WTC11 (cell line): ENCODE results near the gene ABLIM2. TPM values are rescaled to one million over a fixed set of nuclear protein-coding genes. Genes with fewer than 3 reads are reported as not detected.

Experiments used
- ATAC-seq: fragments of 200-7000 bp; cut with Tn5 transposase; 2 replicates; pipeline ENCODE4 v1.10.0; 2021; ENCODE audit warnings: mild to moderate bottlenecking, moderate library complexity
- CTCF ChIA-PET: fragments of 300-600 bp; sonication (Branson Sonifier 250); formaldehyde crosslinking; loops from one replicate; lab custom pipeline; 2021; ENCODE audit warnings: antibody characterized with exemption; lab: Charles Lee
- POLR2A ChIA-PET: fragments of 350-600 bp; sonication (Branson Sonifier 250); formaldehyde crosslinking; loops from one replicate; lab custom pipeline; 2021; ENCODE audit warnings: antibody characterized with exemption; lab: Charles Lee
- DNase-seq: peaks from one replicate; pipeline ENCODE4 v3.0.0; 2021; ENCODE audit warnings: low spot score
- H3K27ac Mint-ChIP-seq: 2 replicates; pipeline ENCODE4 v1.8.0; 2021; ENCODE audit warnings: mixed read lengths
- H3K27me3 Mint-ChIP-seq: 2 replicates; pipeline ENCODE4 v1.8.0; 2021; ENCODE audit warnings: low read depth, mild to moderate bottlenecking, moderate library complexity, mixed read lengths
- H3K36me3 Mint-ChIP-seq: 2 replicates; pipeline ENCODE4 v1.8.0; 2021; ENCODE audit warnings: mixed read lengths
- H3K4me1 Mint-ChIP-seq: 2 replicates; pipeline ENCODE4 v1.8.0; 2022; ENCODE audit warnings: mixed read lengths
- H3K4me3 Mint-ChIP-seq: 2 replicates; pipeline ENCODE4 v1.8.0; 2021; ENCODE audit warnings: mild to moderate bottlenecking, moderate library complexity, mixed read lengths
- H3K9me3 Mint-ChIP-seq: 2 replicates; pipeline ENCODE4 v1.8.0; 2021; ENCODE audit warnings: mixed read lengths
- CREB1 ChIP-seq: sonication (generic); formaldehyde crosslinking; IDR thresholded peaks from 2 replicates; pipeline ENCODE4 v1.8.0; 2023; ENCODE audit warnings: mild to moderate bottlenecking, missing genetic modification reagents
- CREM ChIP-seq: sonication (generic); formaldehyde crosslinking; IDR thresholded peaks from 2 replicates; pipeline ENCODE4 v1.8.1; 2022; ENCODE audit warnings: mild to moderate bottlenecking, missing genetic modification reagents, moderate library complexity
- IRF2 ChIP-seq: sonication (generic); formaldehyde crosslinking; IDR thresholded peaks from 2 replicates; pipeline ENCODE4 v1.8.0; 2022; ENCODE audit warnings: low read depth, missing genetic modification reagents, borderline replicate concordance
- JUN ChIP-seq: sonication (generic); formaldehyde crosslinking; IDR thresholded peaks from 2 replicates; pipeline ENCODE4 v1.8.0; 2023; ENCODE audit warnings: mild to moderate bottlenecking, missing genetic modification reagents
- KAT7 ChIP-seq: sonication (generic); formaldehyde crosslinking; IDR thresholded peaks from 2 replicates; pipeline ENCODE4 v1.8.1; 2023; ENCODE audit warnings: missing genetic modification reagents, mild to moderate bottlenecking, borderline replicate concordance
- NFYB ChIP-seq: sonication (generic); formaldehyde crosslinking; conservative IDR thresholded peaks from 2 replicates; pipeline ENCODE4 v1.8.0; 2022; ENCODE audit warnings: low read depth, missing genetic modification reagents
- TEAD1 ChIP-seq: sonication (generic); formaldehyde crosslinking; IDR thresholded peaks from 2 replicates; pipeline ENCODE4 v1.8.0; 2022; ENCODE audit warnings: mild to moderate bottlenecking, missing genetic modification reagents
- ZNF263 ChIP-seq: sonication (generic); formaldehyde crosslinking; IDR thresholded peaks from 2 replicates; pipeline ENCODE4 v1.8.1; 2022; ENCODE audit warnings: low read depth, mild to moderate bottlenecking, moderate library complexity, missing genetic modification reagents
- ZNF396 ChIP-seq: fragments of 250-450 bp; sonication (Bioruptor Pico); IDR thresholded peaks from 2 replicates; pipeline ENCODE4 v1.8.0; 2021; ENCODE audit warnings: mild to moderate bottlenecking, moderate library complexity, borderline replicate concordance
- ZNF416 ChIP-seq: fragments of 250-450 bp; sonication (Bioruptor Pico); IDR thresholded peaks from 2 replicates; pipeline ENCODE4 v1.9.0; 2021; ENCODE audit warnings: mild to moderate bottlenecking, inconsistent platforms
- total RNA-seq: library from RNA; stranded (reverse); gene quantifications from 3 replicates; pipeline ENCODE4 v1.2.3, GENCODE V29; 2021
- TF ChIP-seq, protein P1 (sequence below): sonication (generic); formaldehyde crosslinking; IDR thresholded peaks from 2 replicates; pipeline ENCODE4 v1.8.0; 2023; ENCODE audit warnings: missing genetic modification reagents
- TF ChIP-seq, protein P2 (sequence below): sonication (generic); formaldehyde crosslinking; IDR thresholded peaks from 2 replicates; pipeline ENCODE4 v1.8.1; 2023; ENCODE audit warnings: mild to moderate bottlenecking, moderate library complexity, missing genetic modification reagents
- TF ChIP-seq, protein P3 (sequence below): sonication (generic); formaldehyde crosslinking; IDR thresholded peaks from 2 replicates; pipeline ENCODE4 v1.8.1; 2022; ENCODE audit warnings: low read depth, missing genetic modification reagents, borderline replicate concordance
- TF ChIP-seq, protein P4 (sequence below): sonication (generic); formaldehyde crosslinking; conservative IDR thresholded peaks from 2 replicates; pipeline ENCODE4 v1.8.1; 2023; ENCODE audit warnings: mild to moderate bottlenecking, low read depth, missing genetic modification reagents, moderate library complexity

ABLIM2 gene
- total RNA-seq, 1 experiment from 2014 or later: 2.6 TPM

DNA sequence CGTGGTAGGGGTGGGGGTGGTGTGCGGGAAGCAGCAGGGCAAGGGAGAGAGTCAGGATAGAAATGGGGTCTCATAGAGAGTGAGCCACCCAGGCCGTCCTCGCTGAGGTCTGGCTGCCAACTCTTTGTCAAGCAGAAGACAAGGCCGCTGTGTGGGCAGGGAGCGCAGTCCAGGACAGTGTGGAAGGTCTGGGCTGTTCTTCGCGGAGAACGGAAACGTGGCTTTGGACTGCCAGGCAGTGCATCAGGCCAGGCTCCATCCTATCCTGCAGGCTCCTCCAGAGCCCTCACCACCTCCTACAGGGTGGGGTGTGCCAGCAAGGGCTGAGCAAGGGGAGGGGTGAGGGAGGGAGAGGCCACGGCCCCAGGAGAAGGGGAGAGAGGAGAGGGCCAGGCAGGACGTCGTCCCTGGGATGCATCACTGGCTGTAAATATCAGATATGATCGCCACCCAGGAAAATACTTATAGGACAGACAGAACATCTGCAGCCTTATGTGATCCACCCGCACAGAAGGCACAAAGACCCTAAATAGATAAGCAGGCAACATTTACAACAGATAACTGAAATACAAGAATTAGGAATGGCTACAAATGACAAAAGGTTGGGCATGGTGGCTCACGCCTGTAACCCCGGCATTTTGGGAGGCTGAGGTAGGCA is 85.3 kb downstream of the ABLIM2 start:
- ATAC-seq (no peak), DNase-seq (no peak)
- H3K9me3 Mint-ChIP-seq: no peaks in the 10 kb centered on the region
- ChIA-PET CTCF (no interaction called here), POLR2A (no interaction called here)
- H3K27me3 Mint-ChIP-seq: no peaks in the 10 kb centered on the region
- no peaks in the 10 kb centered on the region for H3K36me3 Mint-ChIP-seq
- TF ChIP-seq NFYB (CRISPR knock-in tag) (no peak), ZNF396 (CRISPR knock-in tag) (no peak)
- no peak overlapping the region for H3K4me3 Mint-ChIP-seq
- 0 out of 2 replicates have a peak, but pooled peaks cover 7% of the 10 kb centered on the region for H3K4me1 Mint-ChIP-seq
- no peak overlapping the region for H3K27ac Mint-ChIP-seq

DNA sequence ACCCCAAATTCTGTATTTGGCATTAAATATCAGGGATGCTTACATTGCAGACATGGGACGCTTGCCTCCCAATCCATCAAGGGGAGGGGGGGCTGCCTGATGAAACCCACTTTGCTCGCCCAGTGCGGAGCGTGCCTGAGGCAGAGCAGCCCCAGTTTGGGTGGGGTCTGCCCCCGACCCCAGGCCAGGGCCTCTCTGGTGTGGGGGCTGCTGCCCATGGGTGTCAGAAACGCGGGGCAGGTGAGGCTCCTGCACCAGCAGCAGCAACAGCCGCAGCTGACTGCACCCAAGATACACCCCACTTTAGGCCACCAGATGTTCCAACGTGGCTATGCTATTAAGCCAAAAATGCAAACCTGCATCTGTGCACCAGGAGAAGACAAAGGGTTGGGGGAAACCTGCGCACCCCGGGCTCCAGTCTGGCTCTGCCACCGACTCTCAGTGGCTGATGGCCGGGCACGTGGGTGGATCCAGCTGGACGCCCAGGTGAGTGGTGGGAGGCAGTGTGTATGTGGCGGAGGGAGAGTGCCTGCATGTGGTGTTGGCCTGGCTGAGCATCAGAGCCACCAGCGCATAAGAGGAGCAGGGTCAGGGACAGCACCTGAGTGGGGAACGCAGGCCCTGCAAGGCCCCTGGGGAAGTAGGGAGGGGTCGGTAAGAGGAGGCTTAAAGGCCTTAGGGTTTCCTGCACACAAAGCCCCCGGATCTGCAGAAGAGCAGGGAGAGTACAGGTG is 86.2 kb downstream of the ABLIM2 start:
- ChIA-PET POLR2A (no interaction called here), CTCF (interaction anchor here (1.6 kb wide), 1 partner anchor 13 kb away, joined by 4 read pairs; no protein-coding TSS in a partner anchor)
- Mint-ChIP-seq H3K27me3 (no peaks in the 10 kb centered on the region), H3K4me1 (0 out of 2 replicates have a peak, but pooled peaks cover 7% of the 10 kb centered on the region), H3K27ac (peak overlapping the region; percentile 37; the same call in 1 of the 2 replicates), H3K36me3 (no peaks in the 10 kb centered on the region), H3K9me3 (no peaks in the 10 kb centered on the region), H3K4me3 (no peak overlapping the region)
- no peak for DNase-seq
- no peak for TF ChIP-seq IRF2 (CRISPR knock-in tag)
- no peak for ATAC-seq

DNA sequence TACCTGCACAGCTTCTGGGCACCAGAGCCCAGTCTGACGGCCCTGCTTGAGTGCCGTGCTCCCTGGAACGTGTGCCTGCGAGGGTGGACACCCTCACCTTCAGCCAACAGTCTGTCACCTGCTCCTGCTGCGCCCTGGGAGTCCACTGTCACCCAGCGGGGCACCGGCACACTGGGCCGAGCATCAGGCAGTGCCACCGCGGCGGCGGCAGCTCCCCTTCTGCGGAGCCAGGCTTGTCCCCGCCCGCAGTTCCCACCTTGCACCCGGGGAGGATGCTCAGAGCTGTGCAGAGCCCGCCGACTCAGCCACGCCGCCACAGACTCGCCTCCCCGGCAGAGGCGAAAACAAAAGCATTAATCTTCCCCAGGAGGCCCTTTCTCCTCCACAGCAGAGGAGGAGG is 86.8 kb downstream of the ABLIM2 start:
- no peak for DNase-seq
- H3K4me3 Mint-ChIP-seq: no peak overlapping the region
- H3K27ac Mint-ChIP-seq: no peak overlapping the region
- H3K4me1 Mint-ChIP-seq: 0 out of 2 replicates have a peak, but pooled peaks cover 7% of the 10 kb centered on the region
- ChIA-PET CTCF (interaction anchor here (1.6 kb wide), 1 partner anchor 14 kb away, joined by 4 read pairs; no protein-coding TSS in a partner anchor), POLR2A (no interaction called here)
- TF ChIP-seq TEAD1 (CRISPR knock-in tag): no peak
- TF ChIP-seq, protein P1, sequence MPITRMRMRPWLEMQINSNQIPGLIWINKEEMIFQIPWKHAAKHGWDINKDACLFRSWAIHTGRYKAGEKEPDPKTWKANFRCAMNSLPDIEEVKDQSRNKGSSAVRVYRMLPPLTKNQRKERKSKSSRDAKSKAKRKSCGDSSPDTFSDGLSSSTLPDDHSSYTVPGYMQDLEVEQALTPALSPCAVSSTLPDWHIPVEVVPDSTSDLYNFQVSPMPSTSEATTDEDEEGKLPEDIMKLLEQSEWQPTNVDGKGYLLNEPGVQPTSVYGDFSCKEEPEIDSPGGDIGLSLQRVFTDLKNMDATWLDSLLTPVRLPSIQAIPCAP (CRISPR knock-in tag): no peak
- no peaks in the 10 kb centered on the region for H3K27me3 Mint-ChIP-seq
- ATAC-seq: no peak
- H3K9me3 Mint-ChIP-seq: no peaks in the 10 kb centered on the region
- no peaks in the 10 kb centered on the region for H3K36me3 Mint-ChIP-seq

DNA sequence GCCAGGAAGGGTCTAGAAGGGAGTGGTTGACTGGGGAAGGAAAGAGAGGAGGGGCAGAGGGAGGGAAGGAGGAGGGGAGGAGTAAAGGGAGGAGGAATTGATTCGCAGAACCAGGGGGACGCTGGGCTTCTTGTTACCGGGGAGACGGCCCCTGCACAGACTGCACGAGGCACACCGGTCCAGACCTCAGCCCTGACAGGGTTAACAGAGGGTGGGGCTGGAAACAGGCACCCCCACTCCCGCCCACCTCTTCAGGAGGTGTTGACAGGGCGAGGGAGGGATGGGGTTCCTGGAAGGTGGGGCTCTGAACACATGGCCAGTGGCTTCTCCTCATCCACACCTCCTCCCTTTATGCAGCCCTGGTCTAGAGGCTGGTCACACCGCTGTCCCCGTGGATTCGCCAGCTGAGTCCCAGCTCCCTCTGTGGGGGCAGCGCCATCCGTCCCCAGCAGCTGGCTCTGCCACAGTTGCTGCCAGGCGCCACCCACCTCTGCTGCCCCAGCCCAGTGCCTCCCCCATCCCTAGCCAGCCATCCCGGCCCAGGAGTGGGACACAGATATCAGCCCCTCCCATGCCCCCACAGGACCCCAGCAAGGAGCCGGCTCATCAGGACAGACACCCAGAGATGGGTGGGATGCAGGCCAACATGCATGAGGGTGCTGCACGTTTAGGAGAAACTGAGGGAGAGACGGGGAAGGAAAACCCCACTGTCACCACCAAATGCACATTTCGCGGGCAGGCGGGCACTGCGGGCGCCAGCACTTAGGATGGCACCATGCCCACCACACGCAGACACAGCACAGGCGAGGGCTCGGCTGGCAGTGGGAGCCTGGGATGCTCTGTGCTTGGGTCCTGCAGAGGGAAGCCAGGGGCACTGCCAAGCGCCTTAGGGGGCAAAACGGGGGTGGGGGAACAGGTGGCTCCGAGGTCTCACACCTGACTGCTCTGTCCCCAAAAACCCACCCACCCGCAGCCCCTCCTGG is 87.6 kb downstream of the ABLIM2 start:
- TF ChIP-seq CREB1 (CRISPR knock-in tag): no peak
- peak; percentile 88 for TF ChIP-seq ZNF263 (CRISPR knock-in tag)
- ChIA-PET POLR2A (no interaction called here), CTCF (interaction anchor here (1.6 kb wide), 1 partner anchor 15 kb away, joined by 4 read pairs; no protein-coding TSS in a partner anchor)
- H3K36me3 Mint-ChIP-seq: no peaks in the 10 kb centered on the region
- 0 out of 2 replicates have a peak, but pooled peaks cover 7% of the 10 kb centered on the region for H3K4me1 Mint-ChIP-seq
- no peak for DNase-seq
- no peaks in the 10 kb centered on the region for H3K9me3 Mint-ChIP-seq
- H3K4me3 Mint-ChIP-seq: no peak overlapping the region
- ATAC-seq: peak; percentile 74
- no peaks in the 10 kb centered on the region for H3K27me3 Mint-ChIP-seq
- no peak overlapping the region for H3K27ac Mint-ChIP-seq

DNA sequence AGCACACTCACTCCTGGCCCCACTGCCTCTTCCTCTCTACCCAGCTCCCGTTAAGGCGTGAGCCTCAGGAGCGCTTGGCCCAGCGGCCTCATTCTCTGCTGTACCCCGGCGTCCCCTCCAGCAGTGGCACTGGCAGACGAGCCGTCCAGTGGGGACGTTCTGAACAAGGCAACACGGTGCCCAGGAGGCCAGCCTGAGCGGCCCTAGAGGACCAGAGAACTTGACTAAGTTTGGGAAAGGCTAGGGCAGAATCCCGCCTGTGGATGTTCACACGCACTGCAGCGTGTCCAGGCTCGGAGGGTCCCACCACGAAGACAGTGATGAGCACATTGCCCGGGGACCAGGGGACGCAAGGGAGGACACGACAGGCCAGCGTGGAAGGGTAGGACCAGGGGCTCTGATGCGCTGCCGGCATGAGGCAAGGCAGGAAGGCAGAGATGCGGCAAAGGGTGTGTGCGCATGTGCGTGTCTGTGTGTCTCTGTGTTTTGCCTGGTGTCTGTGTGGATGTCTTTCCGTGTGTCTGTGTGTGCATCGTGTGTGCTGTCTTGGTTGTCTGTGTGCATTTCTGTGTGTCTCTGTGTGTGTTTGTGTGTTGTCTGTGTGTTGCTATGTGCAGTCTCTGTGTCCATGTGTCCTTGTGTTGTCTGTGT is 89.4 kb downstream of the ABLIM2 start:
- ATAC-seq: no peak
- H3K4me3 Mint-ChIP-seq: no peak overlapping the region
- H3K36me3 Mint-ChIP-seq: peaks cover 10% of the 10 kb centered on the region
- peaks cover 12% of the 10 kb centered on the region for H3K9me3 Mint-ChIP-seq
- no peaks in the 10 kb centered on the region for H3K27me3 Mint-ChIP-seq
- 0 out of 2 replicates have a peak, but pooled peaks cover 7% of the 10 kb centered on the region for H3K4me1 Mint-ChIP-seq
- DNase-seq: no peak
- no peak overlapping the region for H3K27ac Mint-ChIP-seq
- POLR2A ChIA-PET: no interaction called here
- CTCF ChIA-PET: no interaction called here
- TF ChIP-seq KAT7 (CRISPR knock-in tag): no peak
- TF ChIP-seq, protein P2, sequence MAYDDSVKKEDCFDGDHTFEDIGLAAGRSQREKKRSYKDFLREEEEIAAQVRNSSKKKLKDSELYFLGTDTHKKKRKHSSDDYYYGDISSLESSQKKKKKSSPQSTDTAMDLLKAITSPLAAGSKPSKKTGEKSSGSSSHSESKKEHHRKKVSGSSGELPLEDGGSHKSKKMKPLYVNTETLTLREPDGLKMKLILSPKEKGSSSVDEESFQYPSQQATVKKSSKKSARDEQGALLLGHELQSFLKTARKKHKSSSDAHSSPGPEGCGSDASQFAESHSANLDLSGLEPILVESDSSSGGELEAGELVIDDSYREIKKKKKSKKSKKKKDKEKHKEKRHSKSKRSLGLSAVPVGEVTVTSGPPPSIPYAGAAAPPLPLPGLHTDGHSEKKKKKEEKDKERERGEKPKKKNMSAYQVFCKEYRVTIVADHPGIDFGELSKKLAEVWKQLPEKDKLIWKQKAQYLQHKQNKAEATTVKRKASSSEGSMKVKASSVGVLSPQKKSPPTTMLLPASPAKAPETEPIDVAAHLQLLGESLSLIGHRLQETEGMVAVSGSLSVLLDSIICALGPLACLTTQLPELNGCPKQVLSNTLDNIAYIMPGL (CRISPR knock-in tag): no peak
- no peak for TF ChIP-seq CREM (CRISPR knock-in tag)
- TF ChIP-seq JUN (CRISPR knock-in tag): no peak
- TF ChIP-seq, protein P3, sequence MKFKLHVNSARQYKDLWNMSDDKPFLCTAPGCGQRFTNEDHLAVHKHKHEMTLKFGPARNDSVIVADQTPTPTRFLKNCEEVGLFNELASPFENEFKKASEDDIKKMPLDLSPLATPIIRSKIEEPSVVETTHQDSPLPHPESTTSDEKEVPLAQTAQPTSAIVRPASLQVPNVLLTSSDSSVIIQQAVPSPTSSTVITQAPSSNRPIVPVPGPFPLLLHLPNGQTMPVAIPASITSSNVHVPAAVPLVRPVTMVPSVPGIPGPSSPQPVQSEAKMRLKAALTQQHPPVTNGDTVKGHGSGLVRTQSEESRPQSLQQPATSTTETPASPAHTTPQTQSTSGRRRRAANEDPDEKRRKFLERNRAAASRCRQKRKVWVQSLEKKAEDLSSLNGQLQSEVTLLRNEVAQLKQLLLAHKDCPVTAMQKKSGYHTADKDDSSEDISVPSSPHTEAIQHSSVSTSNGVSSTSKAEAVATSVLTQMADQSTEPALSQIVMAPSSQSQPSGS (CRISPR knock-in tag): no peak
- TF ChIP-seq ZNF416: no peak
- TF ChIP-seq, protein P4, sequence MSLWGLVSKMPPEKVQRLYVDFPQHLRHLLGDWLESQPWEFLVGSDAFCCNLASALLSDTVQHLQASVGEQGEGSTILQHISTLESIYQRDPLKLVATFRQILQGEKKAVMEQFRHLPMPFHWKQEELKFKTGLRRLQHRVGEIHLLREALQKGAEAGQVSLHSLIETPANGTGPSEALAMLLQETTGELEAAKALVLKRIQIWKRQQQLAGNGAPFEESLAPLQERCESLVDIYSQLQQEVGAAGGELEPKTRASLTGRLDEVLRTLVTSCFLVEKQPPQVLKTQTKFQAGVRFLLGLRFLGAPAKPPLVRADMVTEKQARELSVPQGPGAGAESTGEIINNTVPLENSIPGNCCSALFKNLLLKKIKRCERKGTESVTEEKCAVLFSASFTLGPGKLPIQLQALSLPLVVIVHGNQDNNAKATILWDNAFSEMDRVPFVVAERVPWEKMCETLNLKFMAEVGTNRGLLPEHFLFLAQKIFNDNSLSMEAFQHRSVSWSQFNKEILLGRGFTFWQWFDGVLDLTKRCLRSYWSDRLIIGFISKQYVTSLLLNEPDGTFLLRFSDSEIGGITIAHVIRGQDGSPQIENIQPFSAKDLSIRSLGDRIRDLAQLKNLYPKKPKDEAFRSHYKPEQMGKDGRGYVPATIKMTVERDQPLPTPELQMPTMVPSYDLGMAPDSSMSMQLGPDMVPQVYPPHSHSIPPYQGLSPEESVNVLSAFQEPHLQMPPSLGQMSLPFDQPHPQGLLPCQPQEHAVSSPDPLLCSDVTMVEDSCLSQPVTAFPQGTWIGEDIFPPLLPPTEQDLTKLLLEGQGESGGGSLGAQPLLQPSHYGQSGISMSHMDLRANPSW: no peak
